ENCODE measurements around the gene IL1RN. TPM values are rescaled to one million over a fixed set of nuclear protein-coding genes. Genes with fewer than 3 reads are reported as not detected.

IL1RN gene
- total RNA-seq, 1 donor from 2014 or later, result not detected

- Mint-ChIP-seq H3K36me3 (ENCODE audit: unreplicated experiment) (no peaks in the 10 kb centered on the region), H3K27ac (ENCODE audit: unreplicated experiment) (no peak overlapping the region)
Observed at GRCh38 chr2:113123726-113124125, 3.7 kb upstream of the IL1RN start.

GRCh38 chr2:113124181-113124961 lies 3.0 kb upstream of the IL1RN start:
- DNase-seq (ENCODE audit: extremely low spot score, unreplicated experiment), result peak; percentile 54
- no peaks in the 10 kb centered on the region for H3K4me1 Mint-ChIP-seq (ENCODE audit: unreplicated experiment)
- no peaks in the 10 kb centered on the region for H3K36me3 Mint-ChIP-seq (ENCODE audit: unreplicated experiment)
- H3K9me3 Mint-ChIP-seq (ENCODE audit: unreplicated experiment), result no peaks in the 10 kb centered on the region
- H3K27ac Mint-ChIP-seq (ENCODE audit: unreplicated experiment), result no peak overlapping the region
- no peak overlapping the region for H3K4me3 Mint-ChIP-seq (ENCODE audit: unreplicated experiment)
- peaks cover 65% of the 10 kb centered on the region for H3K27me3 Mint-ChIP-seq (ENCODE audit: unreplicated experiment)
- no peak for TF ChIP-seq CTCF (IDR thresholded peaks at IDR 0.05)

More at GRCh38 chr2:113123726-113124125, 3.7 kb upstream of the IL1RN start:
- peak; percentile 27 for DNase-seq (ENCODE audit: extremely low spot score, unreplicated experiment)
- no peak overlapping the region for H3K4me3 Mint-ChIP-seq (ENCODE audit: unreplicated experiment)
- H3K4me1 Mint-ChIP-seq (ENCODE audit: unreplicated experiment), result no peaks in the 10 kb centered on the region
- no peaks in the 10 kb centered on the region for H3K9me3 Mint-ChIP-seq (ENCODE audit: unreplicated experiment)
- peaks cover 69% of the 10 kb centered on the region for H3K27me3 Mint-ChIP-seq (ENCODE audit: unreplicated experiment)
- TF ChIP-seq CTCF (IDR thresholded peaks at IDR 0.05), result no peak

- no peaks in the 10 kb centered on the region for H3K9me3 Mint-ChIP-seq (ENCODE audit: unreplicated experiment)
- DNase-seq (ENCODE audit: extremely low spot score, unreplicated experiment), result no peak
- no peak overlapping the region for H3K27ac Mint-ChIP-seq (ENCODE audit: unreplicated experiment)
- no peak for TF ChIP-seq CTCF (IDR thresholded peaks at IDR 0.05)
- H3K36me3 Mint-ChIP-seq (ENCODE audit: unreplicated experiment), result no peaks in the 10 kb centered on the region
- peaks cover 61% of the 10 kb centered on the region for H3K27me3 Mint-ChIP-seq (ENCODE audit: unreplicated experiment)
- H3K4me3 Mint-ChIP-seq (ENCODE audit: unreplicated experiment), result no peak overlapping the region
- H3K4me1 Mint-ChIP-seq (ENCODE audit: unreplicated experiment), result no peaks in the 10 kb centered on the region
Observed at GRCh38 chr2:113124984-113125855, 2.2 kb upstream of the IL1RN start.

GRCh38 chr2:113127646-113128570 lies 510 bp downstream of the IL1RN start:
- TF ChIP-seq CTCF (IDR thresholded peaks at IDR 0.05), result no peak
- H3K27ac Mint-ChIP-seq (ENCODE audit: unreplicated experiment), result no peak overlapping the region
- no peaks in the 10 kb centered on the region for H3K36me3 Mint-ChIP-seq (ENCODE audit: unreplicated experiment)
- no peaks in the 10 kb centered on the region for H3K9me3 Mint-ChIP-seq (ENCODE audit: unreplicated experiment)
- H3K27me3 Mint-ChIP-seq (ENCODE audit: unreplicated experiment), result peaks cover 46% of the 10 kb centered on the region
- DNase-seq (ENCODE audit: extremely low spot score, unreplicated experiment), result peak; percentile 80
- H3K4me3 Mint-ChIP-seq (ENCODE audit: unreplicated experiment), result no peak overlapping the region
- H3K4me1 Mint-ChIP-seq (ENCODE audit: unreplicated experiment), result no peaks in the 10 kb centered on the region

Data from osteocyte (in vitro differentiated cells).